NCI-H2227 (cell line): ENCODE results near the gene EMD.

Source experiments
- DNase-seq: peaks from one replicate; lab custom pipeline; 2025; ENCODE audit not compliant: unreplicated experiment; lab: John Stamatoyannopoulos, UW

Gene EMD

DNA sequence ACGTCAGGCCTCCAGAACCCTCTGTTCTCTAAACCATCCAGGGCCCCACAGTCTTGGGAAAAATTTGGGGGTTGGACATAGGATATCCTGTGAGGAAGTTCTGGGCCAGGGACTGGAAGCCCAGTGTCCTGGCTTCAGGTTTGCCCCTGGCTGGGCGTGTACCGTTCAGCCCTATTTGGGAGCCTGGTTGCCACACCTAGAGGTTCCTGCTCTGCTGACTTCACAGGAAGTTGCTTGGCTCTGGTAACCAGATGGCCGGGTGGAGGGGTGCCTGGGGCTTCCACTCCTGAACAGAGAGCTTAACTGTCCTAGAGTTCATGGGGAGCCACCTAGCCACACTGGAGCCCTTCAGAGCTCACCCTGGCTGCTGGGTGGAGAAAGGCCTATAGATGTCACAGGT, 33.4 kb downstream of the EMD start:
- DNase-seq = no peak

DNA sequence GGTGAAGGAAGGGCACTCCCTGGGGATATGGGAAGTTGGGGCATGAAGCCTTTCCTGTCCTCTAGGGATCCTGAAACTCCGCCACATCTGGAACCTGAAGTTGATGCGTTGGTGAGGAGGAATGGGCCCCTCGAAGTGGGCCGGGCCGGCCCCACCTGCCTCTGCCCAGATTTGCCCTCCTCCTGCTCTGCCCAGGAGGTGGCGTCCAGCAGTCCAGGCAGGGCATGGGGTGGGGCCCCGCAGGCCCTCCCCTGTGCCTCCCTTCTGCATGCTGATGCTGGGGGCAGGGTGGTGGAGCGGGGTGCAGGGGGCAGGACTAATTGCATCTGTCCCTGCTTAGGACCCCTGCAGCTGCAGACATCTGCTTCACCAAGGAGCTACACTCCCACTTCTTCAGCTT, 34.0 kb downstream of the EMD start:
- no peak for DNase-seq

DNA sequence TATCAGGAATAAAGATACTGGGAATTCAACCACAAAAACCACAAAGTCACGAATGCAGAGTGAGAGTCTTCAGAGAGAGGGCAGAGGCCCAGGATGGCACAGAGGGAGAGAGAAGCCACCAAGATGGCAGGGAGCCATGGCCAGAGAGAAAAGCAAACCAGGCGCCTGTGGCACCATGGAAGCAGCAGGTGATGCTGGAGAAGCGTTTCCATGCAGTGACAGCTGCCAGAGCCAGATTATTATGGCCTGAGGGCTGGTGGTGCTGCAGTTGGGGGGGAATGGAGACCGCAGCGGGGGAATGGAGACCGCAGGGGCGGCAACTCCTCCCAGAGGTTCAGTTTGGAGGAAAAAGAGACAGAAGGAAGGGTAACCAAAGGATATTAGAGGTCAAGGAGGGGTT, 38.1 kb downstream of the EMD start:
- DNase-seq = peak; percentile 44

DNA sequence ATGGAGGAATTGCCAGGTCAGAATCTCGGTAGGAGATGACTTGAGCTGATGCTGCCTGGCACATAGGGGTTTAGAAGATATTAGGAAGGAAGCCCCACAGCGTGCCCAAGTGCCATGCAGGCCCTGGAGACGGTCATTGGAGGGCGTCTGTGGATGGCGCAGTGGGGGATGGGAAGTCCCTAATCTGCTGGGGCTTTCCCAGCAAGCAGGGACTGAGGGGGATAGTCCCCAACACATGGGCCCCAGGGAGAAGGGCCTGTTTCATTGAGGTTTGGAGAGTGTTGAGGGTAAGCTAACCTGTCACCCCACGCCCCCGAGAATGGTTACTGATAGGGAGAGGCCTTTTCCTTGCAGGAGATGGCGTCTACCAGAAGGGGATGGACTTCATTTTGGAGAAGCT, 40.1 kb downstream of the EMD start:
- no peak for DNase-seq

DNA sequence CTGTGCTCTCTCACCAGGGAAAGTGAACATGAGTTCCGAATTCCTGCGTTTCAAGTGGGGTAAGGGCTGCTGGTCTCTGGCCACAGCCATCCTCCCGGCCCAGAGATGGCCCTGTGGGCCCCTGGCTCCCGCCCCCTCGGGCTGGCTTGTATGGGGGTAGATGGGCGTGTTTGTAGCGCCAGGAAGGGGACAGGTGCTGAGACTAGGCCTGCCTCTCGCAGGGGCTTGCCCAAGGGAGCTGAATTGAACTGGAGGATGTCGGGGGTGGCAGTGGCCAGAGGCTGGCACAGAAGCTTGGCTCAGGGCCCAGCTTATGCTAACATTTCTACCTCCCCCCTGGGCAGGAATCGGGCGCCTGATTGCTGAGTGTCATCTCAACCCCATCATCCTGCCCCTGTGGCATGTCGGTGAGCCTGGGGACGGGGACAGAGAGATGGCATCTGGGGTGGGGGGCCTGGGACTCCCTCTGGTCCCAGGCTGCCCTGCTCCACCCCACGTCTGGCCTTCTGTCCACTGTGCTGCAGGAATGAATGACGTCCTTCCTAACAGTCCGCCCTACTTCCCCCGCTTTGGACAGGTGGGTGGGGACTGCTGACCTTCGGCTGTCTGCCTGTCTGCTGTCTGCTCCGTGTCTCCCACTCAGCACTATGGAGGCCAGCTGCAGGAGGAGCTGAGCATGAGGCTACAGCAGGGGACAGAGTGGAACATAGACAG, 40.8 kb downstream of the EMD start:
- no peak for DNase-seq

DNA sequence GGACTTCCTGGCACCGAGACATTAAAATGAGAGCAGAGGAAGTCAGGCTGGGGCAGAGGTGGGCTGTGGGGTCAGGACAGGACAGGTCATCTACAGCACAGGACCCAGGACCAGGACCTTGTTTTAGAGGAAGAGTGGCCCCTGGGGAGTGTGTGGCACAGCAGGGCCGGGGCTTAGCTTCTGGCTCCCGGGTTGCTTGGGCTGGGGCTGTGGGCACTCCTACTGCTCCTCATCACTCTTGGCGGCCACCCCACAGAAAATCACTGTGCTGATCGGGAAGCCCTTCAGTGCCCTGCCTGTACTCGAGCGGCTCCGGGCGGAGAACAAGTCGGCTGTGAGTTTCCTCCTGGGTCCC, 41.3 kb downstream of the EMD start:
- no peak for DNase-seq

DNA sequence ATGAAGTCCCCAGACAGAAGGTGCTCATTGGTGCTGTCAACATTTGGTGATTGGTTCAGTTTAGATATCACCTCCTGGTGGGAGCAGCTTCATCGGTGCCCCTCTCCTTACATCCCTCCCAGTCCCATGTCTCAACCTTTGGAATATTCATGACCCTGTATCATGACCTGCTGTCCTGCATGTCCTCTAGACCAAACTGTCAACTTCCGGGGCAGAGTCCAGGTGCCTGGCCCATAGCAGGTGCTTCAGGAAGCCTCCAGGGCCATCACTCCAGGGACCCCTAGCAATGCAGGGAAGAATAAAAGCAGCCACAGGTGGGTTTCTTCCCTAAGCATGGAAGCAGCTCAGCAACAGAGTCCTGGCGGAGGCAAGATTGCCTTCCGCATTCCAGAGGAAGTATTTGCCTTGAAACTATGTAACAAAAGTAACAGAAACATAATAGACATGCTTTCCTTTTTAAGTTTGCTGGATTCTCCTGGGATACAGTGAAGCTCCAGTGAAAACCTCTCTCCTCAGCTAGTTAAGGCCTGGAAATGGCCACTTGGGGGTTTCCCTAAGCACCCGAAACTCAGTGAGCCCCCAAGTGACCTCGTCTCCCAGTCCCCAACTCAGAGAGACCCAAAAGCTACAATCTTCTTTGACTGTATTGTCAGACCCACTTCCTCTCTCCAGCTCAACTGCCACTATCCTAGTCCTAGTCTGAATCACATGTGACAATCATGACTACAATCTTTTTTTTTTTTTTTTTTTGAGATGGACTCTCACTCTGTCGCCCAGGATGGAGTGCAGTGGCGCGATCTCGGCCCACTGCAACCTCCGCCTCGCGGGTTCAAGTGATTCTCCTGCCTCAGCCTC, 48.0 kb downstream of the EMD start:
- DNase-seq = no peak

DNA sequence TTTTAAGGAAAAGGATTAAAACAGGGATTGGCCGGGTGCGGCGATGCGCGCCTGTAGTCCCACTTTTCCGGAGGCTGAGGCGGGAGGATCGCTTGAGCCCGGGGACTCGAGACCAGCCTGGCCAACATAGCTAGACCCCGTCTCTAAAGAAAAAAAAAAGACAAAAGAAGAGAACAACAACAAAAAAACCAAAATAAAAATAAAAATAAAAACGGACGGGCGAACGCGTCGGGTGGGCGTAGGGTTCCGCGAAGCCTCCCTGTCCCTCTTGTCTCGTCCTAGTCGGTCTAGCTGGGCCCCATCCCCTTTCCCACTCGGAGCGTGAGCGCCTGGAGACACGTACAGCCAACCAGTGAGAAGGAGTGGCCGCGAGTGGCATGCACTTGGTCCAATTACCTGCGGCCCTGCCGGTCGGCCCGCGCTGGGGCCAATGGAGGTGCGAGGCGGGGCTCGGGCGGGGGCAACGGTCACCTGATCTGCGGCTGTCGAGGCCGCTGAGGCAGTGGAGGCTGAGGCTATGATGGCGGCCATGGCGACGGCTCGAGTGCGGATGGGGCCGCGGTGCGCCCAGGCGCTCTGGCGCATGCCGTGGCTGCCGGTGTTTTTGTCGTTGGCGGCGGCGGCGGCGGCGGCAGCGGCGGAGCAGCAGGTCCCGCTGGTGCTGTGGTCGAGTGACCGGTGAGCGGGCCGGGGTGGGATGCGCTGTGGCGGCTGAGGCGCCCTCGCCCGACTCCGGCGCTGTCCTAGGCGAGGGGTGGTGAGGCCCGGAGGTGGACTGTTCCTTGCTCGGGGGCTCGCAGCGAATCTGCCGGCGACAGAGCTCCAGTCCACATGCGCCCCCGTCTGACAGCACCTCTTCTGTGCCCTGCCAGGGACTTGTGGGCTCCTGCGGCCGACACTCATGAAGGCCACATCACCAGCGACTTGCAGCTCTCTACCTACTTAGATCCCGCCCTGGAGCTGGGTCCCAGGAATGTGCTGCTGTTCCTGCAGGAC, 49.4 kb downstream of the EMD start, which contains the start of gene ATP6AP1:
Gene ATP6AP1 (plus strand): TSS at position 502 of the 996 bp plus-strand sequence. CDS start 16 bp downstream, at position 518.
- peak; percentile 95 for DNase-seq

DNA sequence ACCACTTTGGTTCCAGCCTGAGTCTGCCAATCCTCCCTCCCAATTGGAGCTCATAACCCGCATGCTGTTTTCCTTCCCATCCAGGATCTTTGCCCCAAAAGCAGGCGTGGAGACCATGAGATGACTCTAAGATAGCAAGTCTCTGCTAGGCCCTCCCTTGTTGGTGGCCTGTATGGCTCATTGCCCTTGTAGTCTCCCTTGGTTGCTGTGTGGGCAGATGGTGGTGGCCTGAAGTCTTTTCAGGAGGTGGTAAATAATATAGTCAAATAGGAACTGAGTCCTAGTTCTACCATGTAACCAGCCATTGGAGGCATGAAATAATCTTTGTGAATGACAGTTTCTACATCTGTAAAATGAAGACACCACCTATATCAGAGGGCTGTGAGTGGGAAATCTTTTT, 50.6 kb downstream of the EMD start:
- DNase-seq = no peak

DNA sequence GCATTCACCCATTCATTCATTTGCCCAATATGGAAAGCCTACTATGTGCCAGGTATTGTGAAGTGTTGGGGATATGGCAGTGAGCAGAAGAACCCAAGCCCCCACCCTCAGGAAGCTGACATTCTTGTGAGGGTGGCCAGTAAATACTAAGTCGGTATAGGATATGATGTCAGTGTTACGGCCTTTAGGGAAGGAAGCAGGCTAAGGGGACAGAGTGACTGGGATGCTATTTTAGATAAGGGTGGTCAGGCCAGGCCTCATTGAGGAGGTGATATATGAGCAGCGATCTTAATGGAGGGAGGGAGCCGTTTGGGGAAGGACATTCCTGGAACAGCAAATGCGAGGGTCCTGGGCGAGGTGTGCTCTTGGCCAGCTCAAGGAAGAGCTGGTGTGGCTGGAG, 51.4 kb downstream of the EMD start:
- DNase-seq = no peak

DNA sequence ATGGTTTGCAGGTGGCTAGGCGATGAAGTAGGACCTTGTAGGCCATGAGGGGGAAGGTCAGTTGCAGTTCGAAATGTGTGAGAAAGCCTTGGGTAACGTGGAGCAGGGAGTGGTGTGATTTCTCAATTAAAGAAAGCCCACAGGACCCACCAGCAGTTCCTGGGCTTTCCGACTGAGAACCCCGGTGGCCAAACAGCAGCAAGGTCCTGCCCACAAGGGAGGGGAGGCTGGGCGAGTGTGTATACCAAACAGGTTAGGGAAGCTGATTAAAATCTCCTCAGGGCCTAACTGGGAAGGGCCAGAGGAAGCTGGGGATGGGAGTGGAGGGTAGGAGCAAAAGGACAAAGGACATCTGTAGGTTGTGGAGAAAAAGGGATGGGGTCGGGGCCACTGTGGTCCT, 51.8 kb downstream of the EMD start:
- DNase-seq = no peak
